HepG2 (cell line): ENCODE results near the gene CEP128. TPM values are rescaled to one million over a fixed set of nuclear protein-coding genes. Genes with fewer than 3 reads are reported as not detected.
A peak's percentile ranks its signal among the peaks of the same experiment; 100 is the strongest.

Experiments used
- CEBPZ ChIP-seq: IDR thresholded peaks from 2 replicates; pipeline ENCODE4 v1.6.1; 2012; ENCODE audit warnings: low read length, improper control_type of control experiment
- CENPT ChIP-seq: sonication (generic); formaldehyde crosslinking; IDR thresholded peaks from 2 replicates; pipeline ENCODE4 v1.8.0; 2022; ENCODE audit warnings: low read depth, mild to moderate bottlenecking, moderate library complexity, missing genetic modification reagents
- CREM ChIP-seq, 2 experiments: sonication (generic) in 1 of 2; formaldehyde crosslinking in 1 of 2; IDR thresholded peaks; 2 replicates each; pipeline versions ENCODE4 v1.4.0 to v1.6.1; 2016 to 2020; ENCODE audit warnings: antibody characterized with exemption in 1 of 2, mild to moderate bottlenecking in 1 of 2, missing genetic modification reagents in 1 of 2
- FOXJ3 ChIP-seq: sonication (generic); formaldehyde crosslinking; IDR thresholded peaks from 2 replicates; pipeline ENCODE4 v1.4.0; 2020; ENCODE audit warnings: missing genetic modification reagents, mild to moderate bottlenecking, borderline replicate concordance
- GLI4 ChIP-seq: sonication (generic); formaldehyde crosslinking; IDR thresholded peaks from 2 replicates; pipeline ENCODE4 v1.5.1; 2020; ENCODE audit warnings: missing genetic modification reagents, mild to moderate bottlenecking, moderate library complexity, borderline replicate concordance
- JDP2 ChIP-seq: sonication (generic); formaldehyde crosslinking; IDR thresholded peaks from 2 replicates; pipeline ENCODE4 v1.8.1; 2022; ENCODE audit warnings: missing genetic modification reagents, borderline replicate concordance
- KDM4B ChIP-seq: sonication (generic); formaldehyde crosslinking; IDR thresholded peaks from 2 replicates; pipeline ENCODE4 v1.4.0; 2020; ENCODE audit warnings: missing genetic modification reagents
- NFYB ChIP-seq: sonication (generic); formaldehyde crosslinking; IDR thresholded peaks from 2 replicates; pipeline ENCODE4 v1.4.0; 2020; ENCODE audit warnings: missing genetic modification reagents
- PHB2 ChIP-seq: fragments of 450-650 bp; IDR thresholded peaks from 2 replicates; pipeline ENCODE4 v1.6.1; 2018; ENCODE audit not compliant: partially characterized antibody
- POLR2G ChIP-seq: fragments of 200-400 bp; formaldehyde crosslinking; IDR thresholded peaks from 2 replicates; pipeline ENCODE4 v1.6.1; 2018; ENCODE audit warnings: mild to moderate bottlenecking, low read depth, low read length, moderate library complexity
- SMAD1 ChIP-seq: sonication (generic); formaldehyde crosslinking; IDR thresholded peaks from 2 replicates; pipeline ENCODE4 v1.4.0; 2020; ENCODE audit warnings: missing genetic modification reagents, low read depth, mild to moderate bottlenecking, borderline replicate concordance
- SMARCE1 ChIP-seq: fragments of 450-650 bp; IDR thresholded peaks from 2 replicates; pipeline ENCODE4 v1.6.1; 2017; ENCODE audit warnings: borderline replicate concordance
- SP140L ChIP-seq: sonication (generic); formaldehyde crosslinking; IDR thresholded peaks from 2 replicates; pipeline ENCODE4 v1.4.0; 2020; ENCODE audit warnings: missing genetic modification reagents, borderline replicate concordance
- SUZ12 ChIP-seq: fragments of 150-350 bp; IDR thresholded peaks from 2 replicates; pipeline ENCODE4 v1.6.1; 2014; ENCODE audit warnings: low read depth, low read length
- TGIF2 ChIP-seq: IDR thresholded peaks from 2 replicates; pipeline ENCODE4 v1.6.1; 2016; ENCODE audit warnings: control low read depth, missing compliant biosample characterization
- ZBTB37 ChIP-seq: sonication (generic); formaldehyde crosslinking; IDR thresholded peaks from 2 replicates; pipeline ENCODE4 v1.4.0; 2020; ENCODE audit warnings: mild to moderate bottlenecking, missing genetic modification reagents
- ZBTB42 ChIP-seq: sonication (generic); formaldehyde crosslinking; IDR thresholded peaks from 2 replicates; pipeline ENCODE4 v1.5.0; 2020; ENCODE audit warnings: mild to moderate bottlenecking, missing genetic modification reagents
- ZFP91 ChIP-seq: sonication (generic); formaldehyde crosslinking; IDR thresholded peaks from 2 replicates; pipeline ENCODE4 v1.9.0; 2022; ENCODE audit warnings: missing genetic modification reagents, mild to moderate bottlenecking, borderline replicate concordance
- ZNF768 ChIP-seq: sonication (generic); formaldehyde crosslinking; IDR thresholded peaks from 2 replicates; pipeline ENCODE4 v1.4.0; 2020; ENCODE audit warnings: missing genetic modification reagents
- ZNF790 ChIP-seq: sonication (generic); formaldehyde crosslinking; IDR thresholded peaks from 2 replicates; pipeline ENCODE4 v1.8.0; 2022; ENCODE audit warnings: missing genetic modification reagents, mild to moderate bottlenecking, borderline replicate concordance
- polyA plus RNA-seq, 8 experiments: library from polyadenylated mRNA; depleted of rRNA in 3 of 8; stranded (reverse) in 7 of 8; unstranded in 1 of 8; fragments of >200 nt; fragmentation: Illumina TruSeq in 4 of 8; extraction: Trizol in 4 of 8; gene quantifications; 2 replicates each; pipeline versions ENCODE4 v1.2.1 to v1.2.3, GENCODE V29; 2011 to 2016; ENCODE audit warnings: low read depth in 4 of 8, missing spikeins in 1 of 8, mixed read lengths in 1 of 8; ENCODE audit not compliant: insufficient read depth in 1 of 8
- total RNA-seq, 5 experiments: library from RNA; depleted of rRNA; stranded (reverse); fragments of >200 nt; fragmentation: Illumina TruSeq; extraction: Trizol; gene quantifications; 2 replicates each; pipeline ENCODE4 v1.2.3, GENCODE V29; 2016; ENCODE audit warnings: low read depth in 1 of 5
- TF ChIP-seq, protein P1 (sequence below): sonication (generic); formaldehyde crosslinking; conservative IDR thresholded peaks from 2 replicates; pipeline ENCODE4 v1.8.0; 2022; ENCODE audit warnings: missing genetic modification reagents

Gene CEP128
- total and polyA plus RNA-seq, 2 of the 13 experiments (the other 11 are each of a cell fraction or from before 2014, with no cell fraction given): 1.3 to 7.5 TPM

DNA sequence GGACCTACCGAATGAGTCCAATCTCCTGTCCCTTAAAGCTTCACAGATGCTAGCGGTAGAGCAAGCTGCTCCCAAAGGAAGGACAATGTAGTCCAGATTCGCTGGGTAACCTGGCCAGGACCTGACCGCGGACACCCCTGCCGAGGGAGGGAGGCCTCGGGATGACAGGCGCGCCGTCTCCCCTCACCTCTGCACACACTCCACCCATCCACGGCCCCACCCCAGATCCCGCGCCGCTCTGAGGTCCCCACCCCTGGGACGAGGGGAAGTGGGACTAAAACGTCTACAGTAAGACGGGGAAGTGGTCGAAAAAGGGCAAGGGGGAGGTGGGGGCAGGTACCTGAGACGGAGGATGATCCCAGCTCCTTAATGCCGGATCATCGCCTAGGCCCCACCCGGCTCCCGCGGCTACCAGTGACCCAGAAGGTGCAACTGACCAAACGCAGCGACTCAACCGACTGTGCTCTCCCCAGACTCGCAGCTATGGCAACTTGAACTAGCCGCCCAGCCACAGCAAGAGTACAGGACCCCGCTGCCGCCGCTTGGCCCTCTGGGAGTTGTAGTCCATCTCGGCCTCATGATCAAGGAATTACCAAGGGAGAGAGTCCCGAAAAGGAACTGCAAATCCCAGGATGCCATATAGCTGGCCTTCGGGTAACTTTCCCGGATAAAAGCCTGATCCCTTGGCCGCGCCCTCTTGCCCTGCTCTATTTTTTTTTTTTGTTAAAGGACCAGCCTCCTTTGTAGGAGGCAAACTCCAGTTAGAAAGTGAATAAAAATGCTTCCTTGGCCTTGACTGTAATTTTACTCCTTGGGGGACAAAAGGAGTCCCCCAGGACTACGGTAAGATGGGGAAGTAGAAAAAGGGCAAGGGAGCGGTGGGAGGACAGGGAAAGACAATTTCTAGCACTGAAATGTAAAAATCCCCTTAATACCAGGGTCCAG, at the start of gene CEP128 (continued):
- TF ChIP-seq CEBPZ (no peak), SMAD1 (CRISPR knock-in tag) (no peak), ZBTB42 (CRISPR knock-in tag) (no peak), PHB2 (no peak), ZFP91 (CRISPR knock-in tag) (peak; percentile 99), GLI4 (no peak), POLR2G (peak; percentile 59), SP140L (CRISPR knock-in tag) (0 out of 2 replicates have a peak, but pooled peaks have one; percentile 61), TGIF2 (CRISPR knock-in tag) (peak; percentile 80; the same call in 1 of the 2 replicates), NFYB (CRISPR knock-in tag) (peak; percentile 30; the same call in 1 of the 2 replicates), SUZ12 (peak; percentile 96), CENPT (no peak), ZNF790 (no peak), ZBTB37 (CRISPR knock-in tag) (no peak), FOXJ3 (no peak; the same call in 1 of the 2 replicates), ZNF768 (CRISPR knock-in tag) (no peak), SMARCE1 (no peak), CREM (IDR thresholded peaks at IDR 0.05) (peak; percentile 91), CREM (CRISPR knock-in tag; IDR thresholded peaks at IDR 0.05) (no peak), JDP2 (CRISPR knock-in tag) (no peak), KDM4B (CRISPR knock-in tag) (no peak)
- TF ChIP-seq, protein P1, sequence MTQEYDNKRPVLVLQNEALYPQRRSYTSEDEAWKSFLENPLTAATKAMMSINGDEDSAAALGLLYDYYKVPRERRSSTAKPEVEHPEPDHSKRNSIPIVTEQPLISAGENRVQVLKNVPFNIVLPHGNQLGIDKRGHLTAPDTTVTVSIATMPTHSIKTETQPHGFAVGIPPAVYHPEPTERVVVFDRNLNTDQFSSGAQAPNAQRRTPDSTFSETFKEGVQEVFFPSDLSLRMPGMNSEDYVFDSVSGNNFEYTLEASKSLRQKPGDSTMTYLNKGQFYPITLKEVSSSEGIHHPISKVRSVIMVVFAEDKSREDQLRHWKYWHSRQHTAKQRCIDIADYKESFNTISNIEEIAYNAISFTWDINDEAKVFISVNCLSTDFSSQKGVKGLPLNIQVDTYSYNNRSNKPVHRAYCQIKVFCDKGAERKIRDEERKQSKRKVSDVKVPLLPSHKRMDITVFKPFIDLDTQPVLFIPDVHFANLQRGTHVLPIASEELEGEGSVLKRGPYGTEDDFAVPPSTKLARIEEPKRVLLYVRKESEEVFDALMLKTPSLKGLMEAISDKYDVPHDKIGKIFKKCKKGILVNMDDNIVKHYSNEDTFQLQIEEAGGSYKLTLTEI (CRISPR knock-in tag): no peak
